ENCODE results near the gene INVS. TPM values are rescaled to one million over a fixed set of nuclear protein-coding genes. Genes with fewer than 3 reads are reported as not detected.

The INVS gene, protein sequence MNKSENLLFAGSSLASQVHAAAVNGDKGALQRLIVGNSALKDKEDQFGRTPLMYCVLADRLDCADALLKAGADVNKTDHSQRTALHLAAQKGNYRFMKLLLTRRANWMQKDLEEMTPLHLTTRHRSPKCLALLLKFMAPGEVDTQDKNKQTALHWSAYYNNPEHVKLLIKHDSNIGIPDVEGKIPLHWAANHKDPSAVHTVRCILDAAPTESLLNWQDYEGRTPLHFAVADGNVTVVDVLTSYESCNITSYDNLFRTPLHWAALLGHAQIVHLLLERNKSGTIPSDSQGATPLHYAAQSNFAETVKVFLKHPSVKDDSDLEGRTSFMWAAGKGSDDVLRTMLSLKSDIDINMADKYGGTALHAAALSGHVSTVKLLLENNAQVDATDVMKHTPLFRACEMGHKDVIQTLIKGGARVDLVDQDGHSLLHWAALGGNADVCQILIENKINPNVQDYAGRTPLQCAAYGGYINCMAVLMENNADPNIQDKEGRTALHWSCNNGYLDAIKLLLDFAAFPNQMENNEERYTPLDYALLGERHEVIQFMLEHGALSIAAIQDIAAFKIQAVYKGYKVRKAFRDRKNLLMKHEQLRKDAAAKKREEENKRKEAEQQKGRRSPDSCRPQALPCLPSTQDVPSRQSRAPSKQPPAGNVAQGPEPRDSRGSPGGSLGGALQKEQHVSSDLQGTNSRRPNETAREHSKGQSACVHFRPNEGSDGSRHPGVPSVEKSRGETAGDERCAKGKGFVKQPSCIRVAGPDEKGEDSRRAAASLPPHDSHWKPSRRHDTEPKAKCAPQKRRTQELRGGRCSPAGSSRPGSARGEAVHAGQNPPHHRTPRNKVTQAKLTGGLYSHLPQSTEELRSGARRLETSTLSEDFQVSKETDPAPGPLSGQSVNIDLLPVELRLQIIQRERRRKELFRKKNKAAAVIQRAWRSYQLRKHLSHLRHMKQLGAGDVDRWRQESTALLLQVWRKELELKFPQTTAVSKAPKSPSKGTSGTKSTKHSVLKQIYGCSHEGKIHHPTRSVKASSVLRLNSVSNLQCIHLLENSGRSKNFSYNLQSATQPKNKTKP
- 10 to 100 TPM in 3 of 4 donors, 1 to 10 TPM in 1; 8.2 to 59.2 (median 26.0) TPM for total RNA-seq

DNA sequence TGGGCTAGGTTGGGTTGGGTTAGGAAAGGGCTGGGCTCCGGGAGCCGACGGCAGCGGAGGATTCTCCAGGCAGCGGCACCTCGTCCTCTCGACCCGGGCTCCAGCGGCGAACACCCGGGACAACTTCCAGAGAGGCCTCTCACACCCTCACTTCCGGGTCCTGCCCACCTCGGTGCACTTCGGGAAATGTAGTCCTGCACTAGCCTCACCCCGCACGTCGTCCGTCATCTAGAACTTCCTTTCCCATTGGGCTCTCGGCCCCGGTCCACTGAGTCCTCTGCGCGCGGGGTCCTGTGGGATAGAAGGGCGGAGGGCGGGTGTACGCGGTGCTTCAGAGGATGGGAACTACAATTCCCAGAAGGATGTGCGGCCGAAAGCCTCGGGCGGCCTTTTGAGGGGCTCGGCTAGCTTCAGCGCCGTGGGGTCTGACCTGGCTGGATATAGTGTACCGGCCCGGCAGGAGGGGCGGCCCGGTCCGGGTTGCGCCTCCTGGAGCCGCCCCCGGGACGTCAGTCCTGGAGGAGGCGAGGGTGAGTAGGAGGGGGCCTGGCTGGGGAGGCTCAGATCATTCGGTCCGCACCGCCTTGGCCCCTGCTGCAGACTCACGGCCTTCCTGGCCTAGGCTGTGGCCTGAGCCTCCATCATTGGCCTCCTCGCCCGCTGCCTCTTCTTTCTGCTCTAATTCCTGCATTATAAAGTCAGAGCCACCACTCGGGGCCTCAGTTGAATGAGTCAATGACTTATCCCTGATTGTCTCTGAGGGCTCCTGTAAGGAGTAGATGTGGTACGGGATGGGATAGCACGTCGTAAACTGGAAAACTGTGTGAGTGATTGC is at the start of gene INVS, which contains the start of gene ERP44:
INVS (plus strand) TSS at position 357 of the 835 bp plus-strand sequence. CDS start 5,279 bp downstream, outside the sequence.
ERP44 (minus strand) TSS at position 114 of the 835 bp plus-strand sequence. CDS start 160 bp downstream, outside the sequence.
- intact Hi-C loops (cut with DNase I; ENCODE audit: low total_unique reads): no loop called here

DNA sequence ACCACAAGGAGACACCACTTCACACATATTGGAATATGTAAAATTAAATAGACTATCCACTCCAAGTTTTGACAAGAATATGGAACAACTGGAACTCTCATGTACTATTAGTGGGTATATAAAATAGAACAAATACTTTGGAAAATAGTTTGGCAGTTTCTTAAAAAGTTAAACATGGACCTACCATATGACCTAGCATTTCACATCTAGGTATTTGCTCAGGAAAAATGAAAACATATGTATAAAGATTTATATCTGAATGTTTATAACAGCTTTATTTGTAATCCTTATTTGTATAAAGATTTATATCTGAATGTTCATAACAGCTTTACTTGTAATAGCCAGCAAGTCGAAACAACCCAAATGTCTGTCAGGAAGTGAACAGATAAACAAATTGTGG is 49.5 kb upstream of the INVS start:
- Histone ChIP-seq H3K4me1 (no peaks in the 10 kb centered on the region), H3K27me3 (no peaks in the 10 kb centered on the region), H3K27ac (no peak overlapping the region), H3K4me3 (no peak overlapping the region), H3K36me3 (no peaks in the 10 kb centered on the region), H3K9me3 (no peaks in the 10 kb centered on the region)
- TF ChIP-seq, protein P1, sequence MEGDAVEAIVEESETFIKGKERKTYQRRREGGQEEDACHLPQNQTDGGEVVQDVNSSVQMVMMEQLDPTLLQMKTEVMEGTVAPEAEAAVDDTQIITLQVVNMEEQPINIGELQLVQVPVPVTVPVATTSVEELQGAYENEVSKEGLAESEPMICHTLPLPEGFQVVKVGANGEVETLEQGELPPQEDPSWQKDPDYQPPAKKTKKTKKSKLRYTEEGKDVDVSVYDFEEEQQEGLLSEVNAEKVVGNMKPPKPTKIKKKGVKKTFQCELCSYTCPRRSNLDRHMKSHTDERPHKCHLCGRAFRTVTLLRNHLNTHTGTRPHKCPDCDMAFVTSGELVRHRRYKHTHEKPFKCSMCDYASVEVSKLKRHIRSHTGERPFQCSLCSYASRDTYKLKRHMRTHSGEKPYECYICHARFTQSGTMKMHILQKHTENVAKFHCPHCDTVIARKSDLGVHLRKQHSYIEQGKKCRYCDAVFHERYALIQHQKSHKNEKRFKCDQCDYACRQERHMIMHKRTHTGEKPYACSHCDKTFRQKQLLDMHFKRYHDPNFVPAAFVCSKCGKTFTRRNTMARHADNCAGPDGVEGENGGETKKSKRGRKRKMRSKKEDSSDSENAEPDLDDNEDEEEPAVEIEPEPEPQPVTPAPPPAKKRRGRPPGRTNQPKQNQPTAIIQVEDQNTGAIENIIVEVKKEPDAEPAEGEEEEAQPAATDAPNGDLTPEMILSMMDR (IDR thresholded peaks at IDR 0.05): no peak
- no peak for TF ChIP-seq POLR2A (IDR thresholded peaks at IDR 0.05)
- DNase-seq: no peak
- intact Hi-C loops (cut with DNase I; ENCODE audit: low total_unique reads): no loop called here

More for the DNA sequence above, at the start of gene INVS, which contains the start of gene ERP44:
- H3K36me3 ChIP-seq: no peaks in the 10 kb centered on the region
- TF ChIP-seq POLR2A (IDR thresholded peaks at IDR 0.05): peak in 1 of 2 donors; percentile 73
- TF ChIP-seq, protein P1 (IDR thresholded peaks at IDR 0.05): peak in 1 of 4 experiments; percentile 23
- H3K4me1 ChIP-seq: peaks cover 5 to 8% of the 10 kb centered on the region in 2 donors
- H3K4me3 ChIP-seq: peak within 1 kb of the TSS; percentile 62 to 80
- peak within 1 kb of the TSS; percentile 84 to 94 for H3K27ac ChIP-seq
- H3K27me3 ChIP-seq: no peaks in the 10 kb centered on the region
- peak; percentile 98 to 99 for DNase-seq
- no peaks in the 10 kb centered on the region for H3K9me3 ChIP-seq

DNA sequence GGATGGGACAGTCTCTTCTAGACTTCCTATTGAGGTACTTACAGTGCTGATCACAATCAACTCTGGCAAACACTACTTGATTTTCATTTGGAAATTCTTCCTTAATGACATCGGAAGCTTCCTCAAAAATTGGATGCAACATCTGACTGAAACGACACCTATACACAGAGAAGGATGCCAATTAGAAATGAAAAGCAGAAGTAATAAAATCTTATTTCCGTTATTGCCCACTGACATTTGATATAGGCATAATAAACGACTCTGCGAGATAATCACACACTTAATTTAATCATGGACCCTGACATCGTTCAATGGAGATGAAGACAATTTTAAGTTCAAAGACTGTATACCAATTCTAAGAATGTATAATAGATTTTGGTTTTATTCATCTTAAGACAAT is 46.7 kb upstream of the INVS start:
- DNase-seq: no peak
- Histone ChIP-seq H3K4me3 (no peak overlapping the region), H3K27me3 (no peaks in the 10 kb centered on the region), H3K27ac (no peak overlapping the region), H3K36me3 (no peaks in the 10 kb centered on the region), H3K9me3 (no peaks in the 10 kb centered on the region), H3K4me1 (no peaks in the 10 kb centered on the region)
- no peak for TF ChIP-seq POLR2A (IDR thresholded peaks at IDR 0.05)
- TF ChIP-seq, protein P1 (IDR thresholded peaks at IDR 0.05): no peak
- intact Hi-C loops (cut with DNase I; ENCODE audit: low total_unique reads): no loop called here

DNA sequence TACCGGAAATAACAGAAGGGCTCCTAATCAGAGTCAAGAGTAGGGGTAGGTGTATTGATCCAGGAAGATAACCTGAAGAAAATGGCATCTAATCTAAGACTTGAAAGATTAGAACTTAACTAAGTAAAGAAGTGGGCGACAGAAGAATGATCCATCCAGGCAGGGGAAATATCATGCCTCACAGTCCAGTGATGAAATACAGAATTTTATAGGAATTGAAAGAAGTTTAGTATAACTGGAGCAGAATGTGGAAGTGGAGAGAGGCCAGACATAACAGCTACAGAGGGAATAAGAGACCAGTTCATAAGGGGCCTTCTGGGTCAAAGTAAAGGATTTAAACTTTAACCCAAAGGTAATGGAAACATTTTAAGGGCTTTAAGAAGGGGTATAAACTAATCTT is 42.5 kb upstream of the INVS start:
- Histone ChIP-seq H3K27ac (no peak overlapping the region), H3K36me3 (no peaks in the 10 kb centered on the region), H3K9me3 (no peaks in the 10 kb centered on the region), H3K4me3 (no peak overlapping the region), H3K27me3 (no peaks in the 10 kb centered on the region), H3K4me1 (no peaks in the 10 kb centered on the region)
- no peak for DNase-seq
- TF ChIP-seq, protein P1 (IDR thresholded peaks at IDR 0.05): no peak
- TF ChIP-seq POLR2A (IDR thresholded peaks at IDR 0.05): no peak
- intact Hi-C loops (cut with DNase I; ENCODE audit: low total_unique reads): no loop called here

All from uterus (tissue), 4 donors.